ENCODE measurements around the gene NAB2. TPM values are rescaled to one million over a fixed set of nuclear protein-coding genes. Genes with fewer than 3 reads are reported as not detected.

NAB2 gene
- total RNA-seq (2021; fragmentation: NEBNext Ultra II Directional; extraction: Animal tissue kit (Norgen Biotek cat#: 25700)), result 20.6 and 20.9 TPM in 2 replicates
- polyA plus RNA-seq (2011; rRNA removed), result 23.5 and 30.8 TPM in 2 replicates
- polyA plus RNA-seq (2011; cell fraction: cytosol; rRNA removed), result 23.9 TPM
- 31.8 TPM for polyA plus RNA-seq (2011; cell fraction: nucleus; rRNA removed)
- polyA plus RNA-seq (2012, experiment 1 of 2), result 18.8 to 24.4 TPM (median 22.7 TPM) in 4 replicates
- polyA plus RNA-seq (2012, experiment 2 of 2), result 22.8 TPM
- 12.4 TPM for polyA plus RNA-seq (2013, experiment 1 of 2)
- polyA plus RNA-seq (2013, experiment 2 of 2), result 11.5 TPM
- 12.2 and 22.2 TPM in 2 replicates for polyA minus RNA-seq (2011; rRNA and poly(A)+ RNA removed)
- polyA minus RNA-seq (2011; cell fraction: cytosol; rRNA and poly(A)+ RNA removed), result 17.3 TPM
- 13.8 TPM for polyA minus RNA-seq (2011; cell fraction: nucleus; rRNA and poly(A)+ RNA removed)
- long read RNA-seq, experiment 1, partial matches to known transcripts, result 10 of 13 reads
- long read RNA-seq, experiment 1, other reads (novel, unspliced or antisense), result 2 of 13 reads
- long read RNA-seq, experiment 2, result 0 reads

DNA sequence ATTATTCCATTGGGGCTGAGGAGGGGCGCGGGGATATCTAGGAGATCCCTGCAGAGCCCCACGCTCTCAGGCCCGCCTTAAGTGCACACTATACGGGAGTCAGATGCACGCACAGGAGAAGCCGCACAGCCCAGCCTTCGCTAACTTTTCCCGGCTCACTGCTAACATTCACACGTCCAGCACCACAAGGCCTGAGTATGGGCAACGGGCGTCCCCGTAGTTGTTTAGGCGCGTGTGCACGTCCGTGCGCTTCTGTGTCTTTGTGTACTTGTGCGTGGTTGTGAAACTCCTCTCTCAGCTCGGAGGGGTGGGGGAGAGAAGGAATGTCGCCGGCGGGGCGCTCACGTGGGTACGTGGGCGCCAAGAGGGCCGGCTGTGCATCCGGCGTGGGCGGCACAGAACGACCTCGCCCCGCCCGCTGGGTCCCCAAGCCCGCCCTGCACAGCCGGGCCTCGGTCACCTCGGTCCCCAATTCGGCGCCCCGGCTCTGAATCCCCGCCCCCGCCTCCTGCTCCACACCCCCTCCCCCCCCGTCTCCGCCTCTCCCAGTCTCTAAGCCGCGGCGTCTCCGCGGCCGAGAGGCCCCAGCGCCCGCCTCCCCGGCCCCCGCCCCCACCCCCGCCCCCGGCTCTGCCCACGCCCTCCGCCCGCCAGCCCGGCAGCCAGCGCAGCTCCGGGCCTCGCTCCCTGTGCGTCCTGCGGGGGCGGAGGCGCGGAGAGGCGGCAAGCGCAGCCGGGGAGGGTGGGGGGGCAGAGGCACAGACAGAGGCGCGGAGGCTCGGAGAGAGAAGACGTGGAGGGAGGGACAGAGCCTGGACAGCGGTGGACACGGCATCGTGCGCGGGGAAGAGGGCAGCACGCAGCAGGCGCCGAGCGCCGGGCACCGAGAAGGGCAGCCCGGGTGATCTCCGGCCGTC, at the start of gene NAB2:
Gene NAB2 (plus strand): TSS at position 761 of the 917 bp plus-strand sequence. CDS start 158 bp downstream, outside the sequence.
- FAIRE-seq, result no peak
- H2AFZ ChIP-seq (ENCODE audit: low read length), result no peak within 1 kb of the TSS
- TF ChIP-seq CHD2 (IDR thresholded peaks at IDR 0.05; ENCODE audit: low read length), result no peak
- TF ChIP-seq CBX8 (IDR thresholded peaks at IDR 0.05; ENCODE audit: borderline replicate concordance, low read depth, low read length), result no peak
- TF ChIP-seq CBX5 (IDR thresholded peaks at IDR 0.05; ENCODE audit: low read depth, low read length), result no peak
- TF ChIP-seq KDM4A (IDR thresholded peaks at IDR 0.05; ENCODE audit: low read depth, low read length, severe bottlenecking), result peak; percentile 44
- 0 out of 4 replicates have a peak, but pooled peaks of 1 of the 2 experiments have one; percentile 22 for TF ChIP-seq SIN3A (conservative IDR thresholded peaks at IDR 0.05 in 1 of 2, IDR thresholded peaks at IDR 0.05 in 1 of 2; ENCODE audit: low read depth in 1 of 2, low read length in 2 of 2)
- peak; percentile 86 for TF ChIP-seq EGR1 (IDR thresholded peaks at IDR 0.05; ENCODE audit: borderline replicate concordance, low read depth, low read length)
- TF ChIP-seq RNF2 (IDR thresholded peaks at IDR 0.05; ENCODE audit: borderline replicate concordance, low read depth, low read length, missing control alignments, poor library complexity, severe bottlenecking), result peak; percentile 36

More for the DNA sequence above, at the start of gene NAB2:
- Histone ChIP-seq H2BK120ac (replicated peaks; ENCODE audit: low read depth, low read length) (peak within 1 kb of the TSS; percentile 94), H3K27ac (ENCODE audit: low read depth, low read length) (peak within 1 kb of the TSS; percentile 84), H3K4me1 (replicated peaks in 1 of 4; ENCODE audit: control insufficient read depth in 3 of 4, insufficient read depth in 4 of 4, low read length in 3 of 4) (peaks cover 0 to 24% (median 14%) of the 10 kb centered on the region in 4 experiments; a peak in 6 of 7 replicates), H3K14ac (ENCODE audit: insufficient read length) (no peak within 1 kb of the TSS), H3K4me2 (ENCODE audit: insufficient read depth in 1 of 2, low read depth in 2 of 2, low read length in 2 of 2) (peak within 1 kb of the TSS; percentile 81 to 91), H4K8ac (ENCODE audit: extremely low read depth, insufficient read depth, low read length) (peak within 1 kb of the TSS; percentile 93), H2BK15ac (ENCODE audit: low read length) (0 out of 2 replicates have a peak within 1 kb of the TSS, but pooled peaks have one; percentile 88), H3K79me1 (ENCODE audit: low read depth, low read length) (peaks cover 4% of the 10 kb centered on the region; the same call in 1 of the 2 replicates), H2BK5ac (ENCODE audit: low read depth, low read length) (peak within 1 kb of the TSS; percentile 79), H2AK5ac (ENCODE audit: low read depth, low read length) (peak within 1 kb of the TSS; percentile 30; the same call in 1 of the 2 replicates), H2BK12ac (ENCODE audit: low read depth, low read length) (peak within 1 kb of the TSS; percentile 94), H3K36me3 (ENCODE audit: control insufficient read depth in 2 of 4, insufficient read depth in 4 of 4, low read length in 3 of 4) (peaks cover 8 to 16% (median 11%) of the 10 kb centered on the region in 4 experiments; a peak in 6 of 8 replicates), H3K4ac (replicated peaks; ENCODE audit: insufficient read length, low read depth, low read length) (peak within 1 kb of the TSS; percentile 98), H3K23me2 (ENCODE audit: low read depth, low read length) (peaks cover 25% of the 10 kb centered on the region), H3K9ac (replicated peaks in 1 of 4; ENCODE audit: extremely low read depth in 1 of 4, low read depth in 3 of 4, low read length in 3 of 4) (peak within 1 kb of the TSS; percentile 62 to 87 (median 74)), H3K56ac (replicated peaks; ENCODE audit: insufficient read length, low read depth, low read length) (peak within 1 kb of the TSS; percentile 94), H3K27me3 (replicated peaks in 1 of 4; ENCODE audit: control insufficient read depth in 3 of 4, extremely low read depth in 1 of 4, insufficient read depth in 3 of 4, low read length in 3 of 4) (no peaks in the 10 kb centered on the region), H4K91ac (replicated peaks; ENCODE audit: insufficient read length, low read length) (peak within 1 kb of the TSS; percentile 98), H4K20me1 (replicated peaks in 1 of 2; ENCODE audit: control insufficient read depth in 1 of 2, insufficient read depth in 2 of 2, low read length in 2 of 2) (peaks cover 2 to 11% of the 10 kb centered on the region in 2 experiments), H3K23ac (ENCODE audit: insufficient read length) (no peak within 1 kb of the TSS), H3K4me3 (ENCODE audit: extremely low read depth in 1 of 4, insufficient read depth in 2 of 4, low read depth in 3 of 4, low read length in 4 of 4) (peak within 1 kb of the TSS; percentile 92 to 96 (median 93)), H3K9me3 (ENCODE audit: insufficient read depth in 2 of 2, low read depth in 1 of 2, low read length in 1 of 2) (no peaks in the 10 kb centered on the region), H2BK20ac (ENCODE audit: low read length) (peak within 1 kb of the TSS; percentile 90; the same call in 1 of the 2 replicates), H3K79me2 (ENCODE audit: control insufficient read depth in 1 of 2, insufficient read depth in 2 of 2, low read length in 2 of 2) (peaks cover 0 to 18% of the 10 kb centered on the region in 2 experiments; a peak in 1 of 4 replicates), H3K18ac (ENCODE audit: extremely low read depth, low read length) (peak within 1 kb of the TSS; percentile 97), H4K5ac (ENCODE audit: insufficient read length, low read depth, low read length) (peak within 1 kb of the TSS; percentile 95)
- 1% methylated on average over 32 of the region's 91 CpGs; no CpG with 5 or more reads in 1 of the 2 experiments for WGBS, 2 experiments (ENCODE audit: extremely low coverage in 1 of 2, insufficient coverage in 1 of 2, insufficient read length in 1 of 2, insufficient replicate concordance in 2 of 2, low coverage in 1 of 2, low lambda C conversion rate in 2 of 2, missing lambda C conversion rate in 1 of 2)
- ChIA-PET CTCF (ENCODE audit: partially characterized antibody) (interaction anchor here (1.6 to 14.0 kb wide), 5 partner anchors 9 to 84 kb away, joined by 3 to 325 read pairs (median 59); partner anchors contain the start of genes NEMP1 and STAT6), POLR2A (ENCODE audit: partially characterized antibody) (interaction anchor here (0.6 to 16.5 kb wide), 13 partner anchors 9 to 371 kb away, joined by 3 to 352 read pairs (median 8); partner anchors contain the start of genes GLI1, LRP1, NEMP1 and SHMT2)
- peak in 1 of 2 experiments; percentile 87 for DNase-seq (ENCODE audit: low read depth in 1 of 2, low spot score in 2 of 2)
